Measurements from ENCODE around the gene AQP12A. TPM values are rescaled to one million over a fixed set of nuclear protein-coding genes. Genes with fewer than 3 reads are reported as not detected.
"Not testable (repeated sequence)": the region's sequence is repeated elsewhere in the genome, so short reads cannot be mapped to it uniquely, and the experiment has no call there.

AQP12A gene
- total RNA-seq (2014; rRNA removed; shearing (Covaris generic); ENCODE audit: low replicate concordance) = not detected in 2 replicates

- DNase-seq, H3K27me3 ChIP-seq, H3K36me3 ChIP-seq, H3K9me3 ChIP-seq, H3K4me3 ChIP-seq: not testable (repeated sequence)
These were observed at the start of gene AQP12A for GRCh38 chr2:240691631-240692420. Gene AQP12A (plus strand): TSS chr2:240691866. CDS start chr2:240691914, 48 bp downstream.

GRCh38 chr2:240642061-240642805, 49.4 kb upstream of the AQP12A start:
- Histone ChIP-seq H3K4me3 (no peak overlapping the region), H3K36me3 (no peaks in the 10 kb centered on the region), H3K9me3 (no peaks in the 10 kb centered on the region), H3K27me3 (peaks cover 3% of the 10 kb centered on the region; the same call in 1 of the 2 replicates)
- DNase-seq = no peak

- DNase-seq = no peak
- peaks cover 3% of the 10 kb centered on the region; the same call in 1 of the 2 replicates for H3K27me3 ChIP-seq
These were observed 48.9 kb upstream of the AQP12A start for GRCh38 chr2:240642806-240643092.

GRCh38 chr2:240643093-240643810, 48.4 kb upstream of the AQP12A start:
- peaks cover 3% of the 10 kb centered on the region; the same call in 1 of the 2 replicates for H3K27me3 ChIP-seq
- H3K4me3 ChIP-seq = no peak overlapping the region
- DNase-seq = no peak
- no peaks in the 10 kb centered on the region for H3K9me3 ChIP-seq
- H3K36me3 ChIP-seq = no peaks in the 10 kb centered on the region

More at GRCh38 chr2:240642806-240643092, 48.9 kb upstream of the AQP12A start:
- Histone ChIP-seq H3K9me3 (no peaks in the 10 kb centered on the region), H3K36me3 (no peaks in the 10 kb centered on the region), H3K4me3 (no peak overlapping the region)

- Histone ChIP-seq H3K4me3 (no peak overlapping the region), H3K9me3 (no peaks in the 10 kb centered on the region), H3K27me3 (peaks cover 3% of the 10 kb centered on the region; the same call in 1 of the 2 replicates), H3K36me3 (no peaks in the 10 kb centered on the region)
- no peak for DNase-seq
These were observed 47.9 kb upstream of the AQP12A start for GRCh38 chr2:240643811-240644150.

GRCh38 chr2:240644171-240644651, 47.5 kb upstream of the AQP12A start:
- no peak for DNase-seq
- Histone ChIP-seq H3K27me3 (no peaks in the 10 kb centered on the region; the same call in 1 of the 2 replicates), H3K36me3 (no peaks in the 10 kb centered on the region), H3K4me3 (no peak overlapping the region), H3K9me3 (no peaks in the 10 kb centered on the region)

- H3K36me3 ChIP-seq = no peaks in the 10 kb centered on the region
- H3K4me3 ChIP-seq = no peak overlapping the region
- no peak for DNase-seq
- peaks cover 6% of the 10 kb centered on the region; the same call in 1 of the 2 replicates for H3K27me3 ChIP-seq
- H3K9me3 ChIP-seq = no peaks in the 10 kb centered on the region
These were observed 46.8 kb upstream of the AQP12A start for GRCh38 chr2:240644859-240645301.

GRCh38 chr2:240645346-240645745, 46.3 kb upstream of the AQP12A start:
- Histone ChIP-seq H3K36me3 (no peaks in the 10 kb centered on the region), H3K4me3 (no peak overlapping the region), H3K27me3 (peaks cover 8% of the 10 kb centered on the region; the same call in 1 of the 2 replicates), H3K9me3 (no peaks in the 10 kb centered on the region)
- no peak for DNase-seq

GRCh38 chr2:240645801-240646175, 45.9 kb upstream of the AQP12A start:
- Histone ChIP-seq H3K36me3 (no peaks in the 10 kb centered on the region), H3K4me3 (no peak overlapping the region), H3K9me3 (no peaks in the 10 kb centered on the region), H3K27me3 (peaks cover 10% of the 10 kb centered on the region; the same call in 1 of the 2 replicates)
- no peak for DNase-seq

GRCh38 chr2:240646176-240646899, 45.3 kb upstream of the AQP12A start:
- no peaks in the 10 kb centered on the region for H3K36me3 ChIP-seq
- no peak overlapping the region for H3K4me3 ChIP-seq
- H3K27me3 ChIP-seq = peaks cover 12% of the 10 kb centered on the region; the same call in 1 of the 2 replicates
- H3K9me3 ChIP-seq = 0 out of 2 replicates have a peak, but pooled peaks cover under 1% of the 10 kb centered on the region
- no peak for DNase-seq

GRCh38 chr2:240646900-240647502, 44.7 kb upstream of the AQP12A start:
- Histone ChIP-seq H3K36me3 (no peaks in the 10 kb centered on the region), H3K9me3 (0 out of 2 replicates have a peak, but pooled peaks cover 1% of the 10 kb centered on the region), H3K4me3 (no peak overlapping the region), H3K27me3 (peaks cover 17% of the 10 kb centered on the region; the same call in 1 of the 2 replicates)
- no peak for DNase-seq

GRCh38 chr2:240647503-240648154, 44.0 kb upstream of the AQP12A start:
- no peak overlapping the region for H3K4me3 ChIP-seq
- DNase-seq = no peak
- H3K36me3 ChIP-seq = no peaks in the 10 kb centered on the region
- H3K27me3 ChIP-seq = peaks cover 22% of the 10 kb centered on the region
- 0 out of 2 replicates have a peak, but pooled peaks cover 1% of the 10 kb centered on the region for H3K9me3 ChIP-seq

- Histone ChIP-seq H3K27me3 (peaks cover 26% of the 10 kb centered on the region), H3K4me3 (no peak overlapping the region), H3K9me3 (0 out of 2 replicates have a peak, but pooled peaks cover 1% of the 10 kb centered on the region), H3K36me3 (no peaks in the 10 kb centered on the region)
- DNase-seq = no peak
These were observed 43.5 kb upstream of the AQP12A start for GRCh38 chr2:240648155-240648649.

GRCh38 chr2:240648650-240649275, 42.9 kb upstream of the AQP12A start:
- Histone ChIP-seq H3K36me3 (no peaks in the 10 kb centered on the region), H3K9me3 (0 out of 2 replicates have a peak, but pooled peaks cover 1% of the 10 kb centered on the region), H3K27me3 (peaks cover 26% of the 10 kb centered on the region), H3K4me3 (no peak overlapping the region)
- DNase-seq = no peak

GRCh38 chr2:240649331-240649730, 42.3 kb upstream of the AQP12A start:
- Histone ChIP-seq H3K9me3 (0 out of 2 replicates have a peak, but pooled peaks cover 1% of the 10 kb centered on the region), H3K36me3 (no peaks in the 10 kb centered on the region), H3K27me3 (peaks cover 28% of the 10 kb centered on the region), H3K4me3 (no peak overlapping the region)
- DNase-seq = no peak

Measured in MG63 (cell line).